Epidermal melanocyte (primary cell): ENCODE results near the gene TEKT1.
"Not testable (repeated sequence)": the region's sequence is repeated elsewhere in the genome, so short reads cannot be mapped to it uniquely, and the experiment has no call there.

Experiments
- DNase-seq: peaks from one replicate; pipeline ENCODE4 v3.0.0; 2011; ENCODE audit warnings: low spot score; ENCODE audit not compliant: insufficient read length

Gene TEKT1

GRCh38 chr17:6831661-6832263 lies at the start of gene TEKT1:
TEKT1 (minus strand) TSS chr17:6831729; CDS start chr17:6830376, 1,353 bp downstream.
- no peak for DNase-seq

DNA sequence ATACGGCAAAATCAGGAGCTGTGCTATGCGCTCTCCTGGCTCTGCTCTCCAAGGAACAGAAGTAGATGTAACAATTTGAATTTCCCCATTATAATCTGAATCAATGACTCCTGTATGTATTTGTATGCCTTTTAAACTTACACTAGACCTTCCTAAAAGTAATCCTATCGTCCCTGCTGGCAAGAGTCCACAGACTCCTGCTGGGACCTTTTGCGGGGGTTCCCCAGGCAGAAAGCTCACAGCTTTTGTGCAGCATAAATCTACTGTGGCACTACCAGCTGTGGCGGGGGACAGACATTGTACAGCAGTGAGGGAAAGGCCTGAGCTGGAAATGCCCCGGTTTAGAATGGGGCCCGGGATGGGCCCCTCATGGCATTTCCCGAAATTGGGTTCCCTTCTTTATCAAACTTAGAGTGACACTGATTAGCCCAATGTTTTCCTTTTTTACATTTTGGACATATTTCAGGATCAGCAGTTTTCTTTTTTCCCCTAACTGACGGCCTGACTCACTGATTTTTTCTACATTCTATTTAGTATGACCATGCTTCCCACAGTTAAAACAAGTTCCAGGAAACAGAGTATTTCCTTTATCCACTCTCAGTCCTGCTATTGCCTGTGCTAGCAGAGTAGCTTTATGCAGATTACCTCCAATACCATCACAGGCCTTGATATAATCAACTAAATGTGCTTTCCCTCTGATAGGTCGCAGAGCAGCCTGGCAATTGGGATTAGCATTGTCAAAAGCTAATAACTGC lies 47.9 kb upstream of the TEKT1 start:
- DNase-seq = not testable (repeated sequence)

DNA sequence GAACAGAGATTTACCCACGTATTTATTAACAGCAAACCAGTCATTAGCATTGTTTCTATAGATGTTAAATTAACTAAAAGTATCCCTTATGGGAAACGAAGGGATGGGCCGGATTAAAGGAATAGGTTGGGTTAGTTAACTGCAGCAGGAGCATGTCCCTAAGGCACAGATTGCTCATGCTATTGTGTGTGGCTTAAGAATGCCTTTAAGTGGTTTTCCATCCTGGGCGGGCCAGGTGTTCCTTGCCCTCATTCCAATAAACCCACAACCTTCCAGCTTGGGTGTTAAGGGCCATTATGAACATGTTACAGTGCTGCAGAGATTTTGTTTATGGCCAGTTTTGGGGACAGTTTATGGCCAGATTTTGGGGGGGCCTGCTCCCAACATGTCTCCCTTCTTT lies 43.7 kb upstream of the TEKT1 start:
- DNase-seq = not testable (repeated sequence)

DNA sequence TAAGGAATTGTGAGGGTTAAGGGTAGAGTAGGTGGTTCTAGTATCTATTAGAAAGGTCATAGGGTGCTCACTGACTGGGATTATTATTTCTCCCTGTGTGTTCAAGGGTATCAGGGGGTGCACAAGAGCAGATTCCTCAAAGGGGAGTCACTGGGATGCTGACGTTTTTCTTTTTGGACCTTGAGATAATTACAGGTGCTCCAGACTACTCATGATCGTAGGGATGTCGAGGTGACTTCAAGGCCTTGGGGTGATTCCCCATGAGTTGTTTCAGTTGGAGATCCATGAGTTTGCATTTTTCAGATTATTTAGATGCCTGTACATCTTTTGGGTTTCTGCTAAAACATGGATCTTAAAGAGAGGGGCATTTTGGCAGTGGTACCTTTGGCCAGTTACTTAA lies 41.4 kb upstream of the TEKT1 start:
- DNase-seq = no peak

DNA sequence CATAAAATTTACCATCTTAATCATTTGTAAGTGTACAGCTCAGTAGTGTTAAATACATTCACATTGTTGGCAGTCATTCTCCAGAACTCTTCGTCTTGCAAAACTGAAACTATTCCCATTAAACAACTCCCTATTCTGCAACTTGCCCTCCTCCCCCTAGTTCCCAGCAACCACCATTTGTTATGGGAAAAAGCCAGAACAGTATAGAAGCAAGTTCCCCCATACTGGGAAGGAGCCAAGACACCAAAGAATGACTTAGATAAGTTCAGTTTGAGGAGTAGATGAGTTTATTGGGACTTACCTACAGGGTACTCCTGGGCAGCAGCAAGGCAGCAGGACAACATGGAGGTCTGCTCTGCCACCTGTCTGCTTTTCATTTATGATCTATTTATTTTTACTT lies 39.3 kb upstream of the TEKT1 start:
- DNase-seq = no peak

DNA sequence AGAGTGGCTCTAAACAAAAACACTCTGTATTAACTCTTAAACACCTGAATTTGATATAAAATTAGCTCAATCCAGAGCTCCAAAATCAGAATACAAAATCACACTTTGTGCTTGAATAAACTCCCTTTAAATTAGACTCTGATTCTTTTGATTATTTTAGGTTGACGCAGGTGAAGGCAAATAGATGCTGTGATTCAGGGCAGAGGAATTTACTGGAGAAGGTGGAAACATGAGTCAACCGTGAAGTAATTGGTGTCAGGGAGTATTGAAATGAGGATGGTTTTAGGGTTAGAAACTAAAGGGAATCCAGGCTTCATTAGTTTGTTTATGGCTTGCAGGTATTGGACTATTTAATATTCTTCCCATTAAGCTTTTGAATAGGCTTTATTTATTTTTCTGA lies 37.1 kb upstream of the TEKT1 start:
- no peak for DNase-seq

DNA sequence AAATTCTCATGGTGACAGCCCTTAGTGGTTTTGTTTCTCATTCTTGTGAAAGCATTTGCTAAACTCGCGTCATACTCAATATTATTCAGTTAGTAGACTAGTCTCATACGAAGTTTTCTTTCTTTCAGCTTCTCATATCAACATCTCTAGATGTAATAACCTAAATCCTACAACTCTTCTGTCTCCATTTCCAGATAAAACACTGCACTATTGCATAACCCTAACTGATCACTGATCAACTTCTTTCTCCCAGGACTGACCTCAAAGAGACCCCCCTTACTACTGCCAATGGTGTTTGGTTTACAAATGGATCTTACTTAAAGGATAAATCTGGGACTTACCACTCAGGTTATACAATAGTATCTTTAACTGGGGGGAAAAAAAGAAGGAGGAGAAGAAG lies 36.3 kb upstream of the TEKT1 start:
- no peak for DNase-seq

- no peak for DNase-seq
Measured at GRCh38 chr17:6862825-6863224, 31.3 kb upstream of the TEKT1 start.

DNA sequence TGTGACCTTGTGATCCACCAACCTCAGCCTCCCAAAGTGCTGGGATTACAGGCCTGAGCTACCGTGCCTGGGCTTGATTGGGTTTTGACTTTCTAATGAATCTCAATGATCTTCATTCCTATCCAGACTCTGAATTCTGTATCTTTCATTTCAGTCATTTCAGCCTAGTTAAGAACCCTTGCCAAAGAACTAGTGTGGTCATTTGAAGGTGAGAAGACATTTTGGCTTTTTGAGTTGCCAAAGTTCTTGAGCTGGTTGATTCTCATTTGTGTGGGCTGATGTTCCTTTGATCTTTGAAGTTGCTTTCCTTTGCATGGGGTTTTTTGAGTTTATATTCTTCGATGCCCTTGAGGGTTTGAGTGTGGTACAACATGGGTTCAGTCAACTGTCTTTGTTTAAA lies 30.6 kb upstream of the TEKT1 start:
- DNase-seq = no peak

GRCh38 chr17:6857904-6858303 lies 26.4 kb upstream of the TEKT1 start:
- DNase-seq = no peak

DNA sequence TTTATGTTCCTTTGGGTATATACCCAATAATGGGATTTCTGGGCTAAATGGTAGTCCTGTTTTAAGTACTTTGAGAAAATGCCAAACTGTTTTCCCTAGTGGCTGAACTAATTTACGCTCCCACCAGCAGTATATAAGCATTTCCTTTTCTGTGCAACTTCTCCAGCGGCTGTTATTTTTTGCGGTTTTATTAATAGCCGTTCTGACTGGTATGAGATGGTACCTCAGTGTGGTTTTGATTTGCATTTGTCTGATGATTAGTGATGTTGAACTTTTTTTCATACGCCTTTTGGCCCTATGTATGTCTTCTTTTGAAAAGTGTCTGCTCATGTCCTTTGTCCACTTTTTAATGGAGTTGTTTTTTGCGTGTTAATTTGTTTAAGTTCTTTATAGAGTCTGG lies 25.8 kb upstream of the TEKT1 start:
- DNase-seq = no peak

GRCh38 chr17:6856051-6856450 lies 24.5 kb upstream of the TEKT1 start:
- no peak for DNase-seq

DNA sequence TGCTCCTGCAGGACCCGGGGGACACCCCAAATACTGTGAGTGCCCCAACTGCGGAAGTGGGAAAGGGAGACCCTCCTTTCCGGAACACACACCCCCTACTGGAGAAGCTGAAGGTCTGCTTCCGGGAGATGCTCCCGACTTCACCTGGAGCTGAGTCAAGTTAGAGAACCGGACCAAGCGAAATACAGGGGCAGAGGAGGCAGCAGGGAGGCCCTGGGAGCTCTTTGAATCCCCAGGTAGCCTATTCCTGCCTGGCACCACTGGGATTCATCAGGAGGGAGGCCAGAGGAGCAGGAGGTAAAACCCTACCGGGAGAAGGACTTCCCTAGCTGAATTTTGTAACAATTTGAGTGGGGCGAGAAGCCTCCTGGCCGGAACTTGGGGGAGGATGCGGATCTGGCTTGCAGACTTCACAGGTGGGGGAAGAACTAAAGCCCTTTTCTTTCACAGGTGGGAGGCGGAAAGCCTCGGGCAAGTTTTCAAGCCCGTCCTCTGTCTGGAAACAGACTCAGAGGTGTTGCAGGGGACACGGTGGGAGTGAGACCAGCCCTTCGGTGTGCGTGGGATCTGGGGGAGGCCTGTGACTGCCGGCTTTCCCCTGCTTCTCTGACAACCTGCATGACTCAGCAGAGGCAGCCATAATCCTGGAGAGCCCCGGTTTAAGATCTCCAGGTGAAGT lies 22.4 kb upstream of the TEKT1 start:
- DNase-seq = no peak

- DNase-seq = not testable (repeated sequence)
Measured at GRCh38 chr17:6848545-6849179, 17.1 kb upstream of the TEKT1 start.

DNA sequence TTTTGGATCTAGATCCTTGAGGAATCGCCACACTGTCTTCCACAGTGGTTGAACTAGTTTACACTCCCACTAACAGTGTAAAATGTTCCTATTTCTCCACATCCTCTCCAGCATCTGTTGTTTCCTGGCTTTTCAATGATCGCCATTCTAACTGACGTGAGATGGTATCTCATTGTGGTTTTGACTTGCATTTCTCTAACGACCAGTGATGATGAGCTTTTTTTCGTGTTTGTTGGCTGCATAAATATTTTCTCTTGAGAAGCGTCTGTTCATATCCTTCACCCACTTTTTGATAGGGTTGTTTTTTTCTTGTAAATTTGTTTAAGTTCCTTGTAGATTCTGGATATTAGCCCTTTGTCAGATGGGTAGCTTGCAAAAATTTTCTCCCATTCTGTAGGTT lies 14.6 kb upstream of the TEKT1 start:
- DNase-seq = not testable (repeated sequence)

DNA sequence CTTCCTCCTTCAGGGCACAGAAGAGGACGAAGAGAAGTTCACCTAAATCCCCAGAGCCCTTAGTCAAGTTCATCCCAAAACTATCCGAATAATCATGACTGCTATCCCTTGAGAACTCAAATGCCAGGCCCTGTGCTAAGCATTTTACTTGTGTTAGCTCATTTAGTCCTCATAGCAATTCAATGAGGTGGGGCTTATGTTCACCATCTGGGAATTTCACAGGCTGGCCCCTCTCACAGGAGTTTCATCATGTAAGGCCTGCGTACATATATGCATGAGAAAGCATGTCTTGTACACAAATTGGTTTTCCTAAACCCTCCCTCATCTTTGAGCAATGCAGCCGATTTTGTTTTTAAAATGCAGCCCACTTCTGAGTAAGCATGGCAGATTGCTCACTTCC lies 12.9 kb upstream of the TEKT1 start:
- DNase-seq = not testable (repeated sequence)

DNA sequence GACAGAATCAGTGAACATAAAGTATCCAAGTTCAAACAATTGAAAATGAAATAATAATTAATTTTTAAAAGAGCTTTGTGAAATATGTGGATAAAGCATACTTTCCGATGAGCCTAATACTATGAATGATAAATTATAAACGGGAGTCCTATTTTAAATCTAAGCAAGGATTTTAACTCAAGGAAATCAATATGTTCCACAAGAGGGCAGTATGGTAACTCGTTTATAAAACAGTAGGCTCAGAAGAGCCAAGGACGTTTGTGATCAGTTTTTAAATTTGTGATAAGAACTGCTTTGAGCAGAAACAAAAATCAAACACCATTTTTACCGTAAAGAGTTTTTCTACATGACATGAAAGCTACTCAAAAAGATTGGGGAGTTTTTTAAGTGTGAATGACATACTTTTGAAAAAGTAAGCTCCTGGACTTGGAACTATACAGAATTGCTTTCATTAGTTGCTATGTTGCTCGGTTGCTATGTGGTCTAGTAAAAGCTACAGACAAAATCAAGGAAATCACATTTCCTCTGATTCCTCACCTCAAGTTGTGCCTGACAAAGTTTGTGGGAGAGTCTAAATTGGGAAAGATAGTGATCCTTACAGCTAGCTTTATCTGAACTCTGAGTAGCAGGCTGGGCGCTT lies 11.8 kb upstream of the TEKT1 start:
- DNase-seq = peak; percentile 26

- DNase-seq = not testable (repeated sequence)
Measured at GRCh38 chr17:6841769-6842168, 10.2 kb upstream of the TEKT1 start.

GRCh38 chr17:6830383-6830986 lies 1.0 kb downstream of the TEKT1 start:
- DNase-seq = no peak

- DNase-seq = no peak
Measured at GRCh38 chr17:6823011-6823442, 8.5 kb downstream of the TEKT1 start.

DNA sequence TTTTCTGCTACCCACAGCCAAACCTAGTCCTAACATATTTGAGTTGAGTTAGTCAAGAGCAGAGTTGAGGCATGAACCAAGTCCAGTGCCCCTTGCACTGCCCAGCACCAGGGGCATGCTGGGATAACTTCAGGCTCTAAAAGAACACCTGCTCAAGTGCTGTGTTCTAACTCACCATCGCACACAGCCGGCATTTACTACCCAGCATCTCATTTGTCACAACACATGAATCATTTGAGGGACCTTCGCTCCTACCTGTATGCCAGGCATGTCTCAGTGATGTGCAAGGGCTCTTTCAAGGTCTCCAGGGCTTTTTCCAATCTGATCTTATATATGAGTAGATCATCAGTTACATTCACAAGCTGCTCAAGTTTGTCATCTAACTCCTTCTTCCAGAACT lies 12.6 kb downstream of the TEKT1 start:
- no peak for DNase-seq
